ENCODE results near the gene LRFN5. TPM values are rescaled to one million over a fixed set of nuclear protein-coding genes. Genes with fewer than 3 reads are reported as not detected.

Gene LRFN5
- total and polyA plus RNA-seq, 9 of the 15 experiments (the other 6 are each of a cell fraction or from before 2014, with no cell fraction given) = 0.01 to 0.27 (median 0.09) TPM; not detected in 1

DNA sequence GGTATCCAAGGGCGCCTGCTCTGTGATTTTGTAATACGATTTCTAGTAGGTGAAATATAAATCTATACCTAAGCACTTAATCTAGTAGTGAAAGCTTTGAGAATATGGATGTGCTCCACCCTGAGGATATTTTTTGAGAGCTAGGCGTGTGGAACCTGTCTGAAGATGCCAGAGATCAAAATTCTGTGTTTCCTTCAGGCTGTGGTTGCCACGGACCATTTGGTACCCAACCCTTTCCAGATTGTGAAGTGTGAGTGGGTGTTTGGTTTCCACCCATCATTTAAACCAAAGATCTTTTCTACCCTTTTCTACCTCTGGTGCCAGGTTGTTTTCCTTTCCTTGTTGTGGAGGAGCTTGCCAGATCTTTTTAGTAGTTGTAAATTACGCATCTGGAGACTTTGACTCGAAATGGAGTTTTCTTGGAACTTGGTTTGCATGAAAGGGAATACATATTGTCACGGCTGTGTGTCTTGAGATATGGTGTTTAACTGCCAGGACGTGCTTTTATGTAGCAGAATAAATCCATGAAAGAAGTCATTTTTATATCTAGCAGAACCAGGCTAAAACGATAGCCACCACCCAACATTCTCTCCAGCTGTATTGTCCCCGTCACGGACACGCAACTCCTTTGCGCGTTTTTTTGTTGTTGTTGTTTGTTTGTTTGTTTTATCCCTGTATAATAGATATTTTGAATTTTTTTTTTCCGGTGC, 2.2 kb downstream of the LRFN5 start:
- H4K20me1 ChIP-seq (replicated peaks; ENCODE audit: control insufficient read depth, insufficient read depth, low read length) = no peaks in the 10 kb centered on the region
- ChIA-PET CTCF (ENCODE audit: low intra/inter-chr PET ratio) (interaction anchor here (0.7 kb wide), 1 partner anchor 1956 kb away, joined by 3 read pairs; no protein-coding TSS in a partner anchor), POLR2A (no interaction called here)
- no peak for DNase-seq (ENCODE audit: extremely low read depth in 1 of 4, low spot score in 3 of 4)
- intact Hi-C loops (cut with micrococcal nuclease) (no loop called here), in situ Hi-C loops (cut with MboI) (no loop called here)
- H3K27ac ChIP-seq (ENCODE audit: extremely low read depth, low read depth, low read length) = no peak overlapping the region
- WGBS (ENCODE audit: insufficient coverage, low coverage, missing lambda C conversion rate) = under 1% methylated on average over 14 of the region's 15 CpGs
- H3K4me3 ChIP-seq = no peak overlapping the region
- H3K9me3 ChIP-seq (replicated peaks; ENCODE audit: control insufficient read depth, insufficient read depth, low read depth, low read length) = no peaks in the 10 kb centered on the region
- no peak for FAIRE-seq
- H3K4me1 ChIP-seq (replicated peaks in 1 of 2; ENCODE audit: control insufficient read depth in 2 of 2, insufficient read depth in 2 of 2, low read length in 2 of 2) = no peaks in the 10 kb centered on the region
- H3K9ac ChIP-seq (ENCODE audit: insufficient read depth in 1 of 2, low read depth in 2 of 2, low read length in 2 of 2) = no peak overlapping the region
- H3K79me2 ChIP-seq (ENCODE audit: control insufficient read depth, insufficient read depth, low read length) = no peaks in the 10 kb centered on the region
- TF ChIP-seq TCFL5 (CRISPR knock-in tag; conservative IDR thresholded peaks at IDR 0.05) (no peak), ZBTB8A (IDR thresholded peaks at IDR 0.05; ENCODE audit: partially characterized antibody) (no peak), MCM5 (IDR thresholded peaks at IDR 0.05; ENCODE audit: low read depth) (no peak), ZNF507 (tag; conservative IDR thresholded peaks at IDR 0.05) (no peak), ZNF717 (CRISPR knock-in tag; IDR thresholded peaks at IDR 0.05) (no peak), ELF2 (CRISPR knock-in tag; IDR thresholded peaks at IDR 0.05) (no peak), SMAD2 (IDR thresholded peaks at IDR 0.05; ENCODE audit: low read depth, low read length) (no peak), CHCHD3 (CRISPR knock-in tag; IDR thresholded peaks at IDR 0.05) (no peak), RFX5 (IDR thresholded peaks at IDR 0.05; ENCODE audit: low read depth, low read length) (no peak), NR4A1 (CRISPR knock-in tag; IDR thresholded peaks at IDR 0.05) (no peak), NR4A1 (tag; IDR thresholded peaks at IDR 0.05) (no peak), NCOR1 (IDR thresholded peaks at IDR 0.05) (no peak), EP300 (IDR thresholded peaks at IDR 0.05; ENCODE audit: low read length) (no peak), ZNF124 (CRISPR knock-in tag; IDR thresholded peaks at IDR 0.05) (no peak)
- TF ChIP-seq, protein P1, sequence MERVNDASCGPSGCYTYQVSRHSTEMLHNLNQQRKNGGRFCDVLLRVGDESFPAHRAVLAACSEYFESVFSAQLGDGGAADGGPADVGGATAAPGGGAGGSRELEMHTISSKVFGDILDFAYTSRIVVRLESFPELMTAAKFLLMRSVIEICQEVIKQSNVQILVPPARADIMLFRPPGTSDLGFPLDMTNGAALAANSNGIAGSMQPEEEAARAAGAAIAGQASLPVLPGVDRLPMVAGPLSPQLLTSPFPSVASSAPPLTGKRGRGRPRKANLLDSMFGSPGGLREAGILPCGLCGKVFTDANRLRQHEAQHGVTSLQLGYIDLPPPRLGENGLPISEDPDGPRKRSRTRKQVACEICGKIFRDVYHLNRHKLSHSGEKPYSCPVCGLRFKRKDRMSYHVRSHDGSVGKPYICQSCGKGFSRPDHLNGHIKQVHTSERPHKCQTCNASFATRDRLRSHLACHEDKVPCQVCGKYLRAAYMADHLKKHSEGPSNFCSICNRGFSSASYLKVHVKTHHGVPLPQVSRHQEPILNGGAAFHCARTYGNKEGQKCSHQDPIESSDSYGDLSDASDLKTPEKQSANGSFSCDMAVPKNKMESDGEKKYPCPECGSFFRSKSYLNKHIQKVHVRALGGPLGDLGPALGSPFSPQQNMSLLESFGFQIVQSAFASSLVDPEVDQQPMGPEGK (CRISPR knock-in tag; IDR thresholded peaks at IDR 0.05; ENCODE audit: borderline replicate concordance) = no peak
- no peaks in the 10 kb centered on the region for H3K9me1 ChIP-seq (ENCODE audit: control insufficient read depth, insufficient read depth, low read length)
- BruUV-seq (replicated peaks) = no TSS peak
- no peak overlapping the region for H3K4me2 ChIP-seq (ENCODE audit: insufficient read depth, low read length)
- no peaks in the 10 kb centered on the region for H3K36me3 ChIP-seq (ENCODE audit: control insufficient read depth, insufficient read depth, low read length)
- ATAC-seq = no peak
- no peaks in the 10 kb centered on the region; a peak in 1 of 5 replicates for H3K27me3 ChIP-seq (ENCODE audit: control insufficient read depth in 2 of 2, insufficient read depth in 2 of 2, low read length in 2 of 2)
- H2AFZ ChIP-seq (ENCODE audit: low read depth, low read length) = no peak overlapping the region

Data from K562 (cell line).